IPS-NIHi7 (cell line): ENCODE measurements around the gene REEP3.
A peak's percentile ranks its signal among the peaks of the same experiment; 100 is the strongest.

Source experiments
- DNase-seq: peaks from one replicate; pipeline ENCODE4 v3.0.0; 2012; ENCODE audit warnings: mixed read lengths; ENCODE audit errors: extremely low spot score

Gene REEP3

GRCh38 chr10:63665670-63666134, 144.5 kb downstream of the REEP3 start:
- no peak for DNase-seq

- DNase-seq = no peak
Observed at GRCh38 chr10:63666836-63667383, 145.7 kb downstream of the REEP3 start.

- no peak for DNase-seq
Observed at GRCh38 chr10:63667596-63668480, 146.6 kb downstream of the REEP3 start.

GRCh38 chr10:63670291-63670898, 149.2 kb downstream of the REEP3 start:
- peak; percentile 30 for DNase-seq

- no peak for DNase-seq
Observed at GRCh38 chr10:63671317-63671937, 150.2 kb downstream of the REEP3 start.

GRCh38 chr10:63672491-63672890, 151.3 kb downstream of the REEP3 start:
- no peak for DNase-seq

- no peak for DNase-seq
Observed at GRCh38 chr10:63673246-63673645, 152.0 kb downstream of the REEP3 start.

GRCh38 chr10:63673846-63674245, 152.6 kb downstream of the REEP3 start:
- DNase-seq = no peak
